Measurements from ENCODE around the gene IQCH. TPM values are rescaled to one million over a fixed set of nuclear protein-coding genes. Genes with fewer than 3 reads are reported as not detected.

IQCH gene
- polyA plus RNA-seq, 2 of the 4 experiments (the other 2 are of a cell fraction): 1.5 to 3.8 TPM

DNA sequence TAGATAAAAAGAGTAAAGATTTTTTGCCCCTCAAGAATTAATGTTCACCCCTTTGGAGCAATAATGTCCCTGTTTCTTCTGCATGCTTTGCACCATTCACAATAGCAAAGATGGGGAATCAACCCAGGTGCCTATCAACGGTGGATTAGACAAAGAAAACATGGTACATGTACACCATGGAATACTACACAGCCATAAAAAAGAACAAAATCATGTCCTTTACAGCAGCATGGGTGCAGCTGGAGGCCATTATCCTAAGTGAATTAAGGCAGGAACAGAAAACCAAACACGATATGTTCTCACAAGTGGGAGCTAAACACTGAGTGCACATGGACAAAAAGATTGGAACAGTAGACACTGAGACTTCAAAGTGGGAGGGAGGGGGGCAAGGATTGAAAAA is 35.3 kb upstream of the IQCH start:
- Histone ChIP-seq H3K4me1 (no peaks in the 10 kb centered on the region), H3K4me3 (no peak overlapping the region), H3K27ac (no peak overlapping the region), H3K4me2 (no peak overlapping the region), H3K9me3 (no peaks in the 10 kb centered on the region)
- no peak for ATAC-seq
- TF ChIP-seq MAZ (IDR thresholded peaks at IDR 0.05; ENCODE audit: borderline replicate concordance, low read depth, low read length) (no peak), CHD4 (IDR thresholded peaks at IDR 0.05; ENCODE audit: borderline replicate concordance) (no peak), CBX2 (IDR thresholded peaks at IDR 0.05; ENCODE audit: borderline replicate concordance, low read depth) (no peak), MYC (IDR thresholded peaks at IDR 0.05; ENCODE audit: borderline replicate concordance, low read length) (no peak), ESRRA (IDR thresholded peaks at IDR 0.05; ENCODE audit: borderline replicate concordance, low read length) (no peak), FOSB (CRISPR knock-in tag; IDR thresholded peaks at IDR 0.05) (no peak), POLR2AphosphoS2 (conservative IDR thresholded peaks at IDR 0.05; ENCODE audit: low read length) (no peak), EP300 (IDR thresholded peaks at IDR 0.05) (no peak), HDAC2 (IDR thresholded peaks at IDR 0.05) (no peak), ZFP36 (IDR thresholded peaks at IDR 0.05; ENCODE audit: borderline replicate concordance, partially characterized antibody) (no peak)
- TF ChIP-seq, protein P1, sequence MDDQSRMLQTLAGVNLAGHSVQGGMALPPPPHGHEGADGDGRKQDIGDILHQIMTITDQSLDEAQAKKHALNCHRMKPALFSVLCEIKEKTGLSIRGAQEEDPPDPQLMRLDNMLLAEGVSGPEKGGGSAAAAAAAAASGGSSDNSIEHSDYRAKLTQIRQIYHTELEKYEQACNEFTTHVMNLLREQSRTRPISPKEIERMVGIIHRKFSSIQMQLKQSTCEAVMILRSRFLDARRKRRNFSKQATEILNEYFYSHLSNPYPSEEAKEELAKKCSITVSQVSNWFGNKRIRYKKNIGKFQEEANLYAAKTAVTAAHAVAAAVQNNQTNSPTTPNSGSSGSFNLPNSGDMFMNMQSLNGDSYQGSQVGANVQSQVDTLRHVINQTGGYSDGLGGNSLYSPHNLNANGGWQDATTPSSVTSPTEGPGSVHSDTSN (IDR thresholded peaks at IDR 0.05): no peak
- TF ChIP-seq, protein P2, sequence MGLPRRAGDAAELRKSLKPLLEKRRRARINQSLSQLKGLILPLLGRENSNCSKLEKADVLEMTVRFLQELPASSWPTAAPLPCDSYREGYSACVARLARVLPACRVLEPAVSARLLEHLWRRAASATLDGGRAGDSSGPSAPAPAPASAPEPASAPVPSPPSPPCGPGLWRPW (IDR thresholded peaks at IDR 0.05): no peak
- TF ChIP-seq, protein P3, sequence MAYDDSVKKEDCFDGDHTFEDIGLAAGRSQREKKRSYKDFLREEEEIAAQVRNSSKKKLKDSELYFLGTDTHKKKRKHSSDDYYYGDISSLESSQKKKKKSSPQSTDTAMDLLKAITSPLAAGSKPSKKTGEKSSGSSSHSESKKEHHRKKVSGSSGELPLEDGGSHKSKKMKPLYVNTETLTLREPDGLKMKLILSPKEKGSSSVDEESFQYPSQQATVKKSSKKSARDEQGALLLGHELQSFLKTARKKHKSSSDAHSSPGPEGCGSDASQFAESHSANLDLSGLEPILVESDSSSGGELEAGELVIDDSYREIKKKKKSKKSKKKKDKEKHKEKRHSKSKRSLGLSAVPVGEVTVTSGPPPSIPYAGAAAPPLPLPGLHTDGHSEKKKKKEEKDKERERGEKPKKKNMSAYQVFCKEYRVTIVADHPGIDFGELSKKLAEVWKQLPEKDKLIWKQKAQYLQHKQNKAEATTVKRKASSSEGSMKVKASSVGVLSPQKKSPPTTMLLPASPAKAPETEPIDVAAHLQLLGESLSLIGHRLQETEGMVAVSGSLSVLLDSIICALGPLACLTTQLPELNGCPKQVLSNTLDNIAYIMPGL (CRISPR knock-in tag; IDR thresholded peaks at IDR 0.05; ENCODE audit: borderline replicate concordance): no peak
- WGBS (ENCODE audit: missing lambda C conversion rate): 91% methylated on average over 2 of the region's 2 CpGs
- no peak for DNase-seq (ENCODE audit: low read depth in 1 of 2, low spot score in 1 of 2)
- ChIA-PET CTCF (no interaction called here), POLR2A (no interaction called here)
- no peak for FAIRE-seq

DNA sequence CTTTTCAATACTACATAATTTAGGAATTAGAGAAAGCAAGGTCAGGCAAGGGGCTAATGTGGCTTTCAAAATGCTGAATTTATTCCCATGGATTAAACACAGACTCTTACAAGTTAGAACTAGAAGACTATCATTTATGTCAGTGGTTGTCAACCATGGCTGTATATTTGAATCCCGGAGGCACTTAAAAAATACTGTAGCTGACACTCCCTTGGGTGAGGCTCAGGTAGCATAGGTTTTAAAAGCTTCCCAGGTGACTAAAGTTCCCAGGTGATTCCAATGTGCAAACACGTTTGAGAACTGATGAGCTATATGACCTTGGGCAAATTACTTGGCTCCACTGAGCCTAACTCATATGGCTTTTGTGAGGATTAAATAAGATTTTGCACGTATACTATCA is 29.7 kb upstream of the IQCH start:
- TF ChIP-seq, protein P4, sequence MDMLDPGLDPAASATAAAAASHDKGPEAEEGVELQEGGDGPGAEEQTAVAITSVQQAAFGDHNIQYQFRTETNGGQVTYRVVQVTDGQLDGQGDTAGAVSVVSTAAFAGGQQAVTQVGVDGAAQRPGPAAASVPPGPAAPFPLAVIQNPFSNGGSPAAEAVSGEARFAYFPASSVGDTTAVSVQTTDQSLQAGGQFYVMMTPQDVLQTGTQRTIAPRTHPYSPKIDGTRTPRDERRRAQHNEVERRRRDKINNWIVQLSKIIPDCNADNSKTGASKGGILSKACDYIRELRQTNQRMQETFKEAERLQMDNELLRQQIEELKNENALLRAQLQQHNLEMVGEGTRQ (IDR thresholded peaks at IDR 0.05): no peak
- no peak for TF ChIP-seq EHMT2 (IDR thresholded peaks at IDR 0.05; ENCODE audit: low read depth)
- TF ChIP-seq, protein P5, sequence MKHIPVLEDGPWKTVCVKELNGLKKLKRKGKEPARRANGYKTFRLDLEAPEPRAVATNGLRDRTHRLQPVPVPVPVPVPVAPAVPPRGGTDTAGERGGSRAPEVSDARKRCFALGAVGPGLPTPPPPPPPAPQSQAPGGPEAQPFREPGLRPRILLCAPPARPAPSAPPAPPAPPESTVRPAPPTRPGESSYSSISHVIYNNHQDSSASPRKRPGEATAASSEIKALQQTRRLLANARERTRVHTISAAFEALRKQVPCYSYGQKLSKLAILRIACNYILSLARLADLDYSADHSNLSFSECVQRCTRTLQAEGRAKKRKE (CRISPR knock-in tag; IDR thresholded peaks at IDR 0.05; ENCODE audit: low read depth): no peak
- TF ChIP-seq ESRRA (IDR thresholded peaks at IDR 0.05; ENCODE audit: borderline replicate concordance, low read length): no peak
- no peaks in the 10 kb centered on the region for H3K4me1 ChIP-seq
- POLR2A ChIA-PET: no interaction called here
- H3K4me3 ChIP-seq: no peak overlapping the region
- 95% methylated on average over 3 of the region's 3 CpGs for WGBS (ENCODE audit: missing lambda C conversion rate)
- ATAC-seq (no peak), FAIRE-seq (no peak), DNase-seq (ENCODE audit: low read depth in 1 of 2, low spot score in 1 of 2) (no peak)
- no peak overlapping the region for H3K27ac ChIP-seq
- H3K4me2 ChIP-seq: no peak overlapping the region
- CTCF ChIA-PET: interaction anchor here (0.5 to 1.7 kb wide), 4 partner anchors 15 to 1614 kb away, joined by 3 read pairs; partner anchors contain the start of gene INTS14
- no peaks in the 10 kb centered on the region for H3K9me3 ChIP-seq

DNA sequence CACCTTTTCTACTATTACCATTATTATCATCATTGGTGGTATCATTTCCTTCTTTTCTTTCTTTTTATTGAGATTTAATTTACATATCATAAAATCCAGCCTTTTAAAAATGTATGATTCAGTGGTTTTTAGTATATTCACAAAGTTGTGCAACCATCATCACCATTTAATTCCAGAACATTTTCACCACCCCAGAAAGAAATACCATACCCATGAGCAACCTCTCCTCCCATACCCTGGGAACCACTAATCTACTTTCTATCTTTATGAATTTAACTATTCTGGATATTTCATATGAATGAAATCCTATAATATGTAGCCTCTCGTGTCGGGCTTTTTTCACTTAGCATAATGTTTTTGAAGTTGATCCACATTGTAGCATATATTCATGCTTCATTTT is 29.2 kb upstream of the IQCH start:
- no peak overlapping the region for H3K4me3 ChIP-seq
- DNase-seq (ENCODE audit: low read depth in 1 of 2, low spot score in 1 of 2) (no peak), ATAC-seq (no peak), FAIRE-seq (peak; percentile 82)
- 92% methylated on average over 2 of the region's 2 CpGs for WGBS (ENCODE audit: missing lambda C conversion rate)
- POLR2A ChIA-PET: no interaction called here
- no peaks in the 10 kb centered on the region for H3K9me3 ChIP-seq
- H3K4me1 ChIP-seq: no peaks in the 10 kb centered on the region
- TF ChIP-seq FOSL2 (IDR thresholded peaks at IDR 0.05) (no peak), FOSL2 (CRISPR knock-in tag; IDR thresholded peaks at IDR 0.05) (no peak), TFCP2L1 (CRISPR knock-in tag; IDR thresholded peaks at IDR 0.05) (no peak), KDM1A (IDR thresholded peaks at IDR 0.05; ENCODE audit: low read depth) (no peak), JUNB (IDR thresholded peaks at IDR 0.05) (no peak), EHF (CRISPR knock-in tag; IDR thresholded peaks at IDR 0.05) (no peak)
- CTCF ChIA-PET: interaction anchor here (0.5 to 1.7 kb wide), 2 partner anchors 14 to 641 kb away, joined by 3 read pairs; no protein-coding TSS in a partner anchor
- no peak overlapping the region for H3K27ac ChIP-seq
- H3K4me2 ChIP-seq: no peak overlapping the region

Measured in A549 (cell line).